Measurements from ENCODE around the gene ARHGEF16.

- TF ChIP-seq CTCF (IDR thresholded peaks at IDR 0.05) (no peak), ZFX (IDR thresholded peaks at IDR 0.05; ENCODE audit: borderline replicate concordance) (no peak)
Observed at GRCh38 chr1:3409366-3410141, 44.9 kb upstream of the ARHGEF16 start.
